Activated CD4-positive, alpha-beta T cell treated with anti-CD3 and anti-CD28 coated beads, Interleukin-10, Interleukin-2, amounts not matched to agents 100 ng/mL and 50 ng/mL, durations not matched to agents 16 hours and 8 hours (primary cell): ENCODE measurements around the gene CNIH3.

ENCODE experiments used
- DNase-seq: peaks from one replicate; pipeline ENCODE4 v3.0.0-alpha.2; 2020

CNIH3 gene

DNA sequence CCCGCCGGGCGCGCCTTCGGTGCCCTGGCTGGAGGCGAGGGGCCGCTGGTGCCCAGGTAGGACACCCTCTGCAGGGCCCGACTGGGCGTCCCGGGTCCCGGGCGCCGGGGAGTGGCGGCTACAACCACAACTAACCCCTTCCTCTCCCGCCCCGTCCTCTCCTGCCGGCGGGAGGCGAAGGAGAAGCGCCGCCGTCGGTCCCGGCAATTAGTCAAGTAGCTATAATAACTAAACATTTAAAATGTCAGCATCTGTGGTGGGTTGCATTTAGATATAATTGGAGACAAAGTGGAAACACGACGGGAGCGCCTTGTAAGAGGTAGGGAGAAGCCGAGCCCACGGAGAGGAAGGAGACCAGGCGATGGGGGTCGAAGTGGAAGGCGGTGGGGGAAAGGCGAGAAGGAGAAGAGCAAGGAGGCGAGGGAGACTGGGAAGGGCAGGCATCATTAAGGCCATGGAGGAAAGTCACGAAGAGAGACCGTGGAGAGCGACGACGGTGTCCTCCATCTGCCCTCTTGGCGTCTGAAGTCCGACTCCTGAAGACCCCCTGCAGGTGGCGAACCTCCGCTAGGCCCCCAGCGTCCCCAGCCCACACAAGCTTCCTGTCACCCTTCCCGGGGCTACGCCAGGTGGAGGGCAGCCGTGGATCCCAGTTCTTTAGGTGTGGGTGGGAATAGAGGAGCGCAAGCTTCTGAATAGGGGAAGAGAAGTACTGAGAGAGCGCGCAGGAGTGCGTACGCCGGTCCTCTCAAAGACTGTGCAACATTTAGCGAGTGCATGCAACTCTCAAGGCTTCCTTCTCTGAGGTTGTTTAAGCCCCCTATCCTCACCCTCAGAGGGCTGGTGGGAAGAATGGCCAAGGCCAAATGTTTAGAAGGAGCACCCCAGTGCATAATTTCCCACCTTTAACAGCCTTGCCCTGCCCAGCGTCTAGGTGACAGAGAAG is 1.6 kb downstream of the CNIH3 start:
- no peak for DNase-seq

DNA sequence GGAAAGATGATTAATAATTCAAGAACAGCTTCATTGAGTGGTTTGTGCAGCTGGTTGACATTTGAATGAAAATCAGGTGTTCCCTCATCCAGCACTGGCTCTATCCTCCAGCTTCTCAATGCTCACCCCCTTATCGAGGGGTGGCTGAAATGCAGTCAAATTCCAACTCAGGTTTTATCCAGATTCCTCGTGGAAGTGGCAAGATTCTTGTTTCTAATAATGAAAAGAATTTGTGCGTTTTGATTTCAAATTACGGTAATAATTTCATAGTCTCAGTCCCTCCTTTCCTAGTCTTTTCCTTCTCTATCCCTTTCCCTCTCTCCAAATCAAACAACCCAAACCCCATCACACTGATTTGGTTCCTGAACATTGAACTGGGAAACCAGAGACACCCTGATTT is 3.1 kb downstream of the CNIH3 start:
- no peak for DNase-seq

DNA sequence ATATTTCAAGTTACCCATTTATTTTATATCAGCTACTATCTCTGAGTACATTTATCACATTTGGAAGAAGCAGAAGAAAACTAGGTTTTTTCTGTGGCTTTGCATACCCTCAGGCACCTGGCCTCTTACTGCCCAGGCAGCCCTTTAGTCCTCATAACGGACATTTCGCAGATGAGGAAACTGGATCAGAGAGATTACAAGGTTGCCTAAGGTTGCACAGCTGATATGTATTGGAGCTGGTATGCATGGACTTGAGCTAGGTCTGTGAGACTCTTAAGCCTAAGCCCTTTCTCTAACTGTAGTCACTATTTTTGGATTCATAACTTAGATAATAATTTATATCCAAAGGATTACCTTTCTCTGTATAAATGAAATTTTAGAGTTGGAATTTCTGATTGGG is 4.0 kb downstream of the CNIH3 start:
- no peak for DNase-seq

DNA sequence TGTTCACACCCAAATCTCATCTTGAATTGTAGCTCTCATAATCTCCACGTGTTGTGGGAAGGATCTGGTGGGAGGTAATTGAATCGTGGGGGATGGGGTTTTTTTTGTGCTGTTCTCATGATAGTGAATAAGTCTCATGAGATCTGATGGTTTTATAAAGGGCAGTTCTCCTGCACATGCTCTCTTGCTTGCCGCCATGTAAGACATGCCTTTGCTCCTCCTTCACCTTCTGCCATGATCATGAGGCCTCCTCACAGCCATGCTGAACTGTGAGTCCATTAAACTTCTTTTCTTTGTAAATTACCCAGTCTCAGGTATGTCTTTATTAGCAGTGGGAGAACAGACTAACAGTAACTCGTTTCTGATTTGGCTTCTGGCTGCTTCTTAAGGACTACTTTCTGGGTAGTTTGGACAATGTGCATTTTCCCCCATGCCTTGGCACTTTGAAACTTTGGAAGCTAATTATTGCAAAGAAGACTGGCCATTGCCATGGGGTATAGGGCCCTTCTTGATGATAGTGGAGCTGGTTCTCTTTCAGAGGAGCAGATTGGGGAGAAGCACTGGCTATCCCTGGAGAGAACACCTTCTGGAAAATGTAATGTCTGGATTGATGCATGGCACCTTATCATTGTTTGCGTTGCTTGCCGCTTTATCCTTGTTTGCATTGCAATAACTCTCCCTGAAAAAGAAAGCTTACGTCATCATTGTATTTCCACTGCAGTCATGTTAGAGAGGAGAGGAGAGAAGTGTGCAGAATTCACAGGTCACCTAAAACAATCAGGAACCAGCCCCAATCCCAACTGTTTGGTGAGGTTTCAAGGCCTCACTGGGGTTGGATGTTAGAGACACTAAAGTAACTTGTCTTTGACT is 5.9 kb downstream of the CNIH3 start:
- DNase-seq, result no peak

DNA sequence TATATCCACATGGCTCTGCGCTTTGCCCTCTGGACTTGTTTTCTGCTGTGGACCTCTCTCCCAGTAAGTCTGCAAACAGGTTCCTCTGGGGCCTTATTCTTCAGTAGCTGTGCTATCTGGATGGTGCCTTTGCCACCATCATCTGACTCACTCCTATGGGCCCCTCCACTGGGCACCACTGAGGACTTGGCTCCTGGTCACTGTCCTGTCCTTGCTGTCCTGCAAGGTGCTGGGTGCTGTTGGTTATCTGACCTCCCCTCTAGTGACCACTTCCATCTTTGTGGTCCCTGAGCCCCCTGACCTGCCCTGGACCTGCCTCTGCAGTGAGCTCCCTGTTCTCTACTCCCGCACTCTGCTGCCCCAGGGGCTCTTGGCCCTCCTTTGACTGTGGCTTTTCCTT is 6.7 kb downstream of the CNIH3 start:
- no peak for DNase-seq

DNA sequence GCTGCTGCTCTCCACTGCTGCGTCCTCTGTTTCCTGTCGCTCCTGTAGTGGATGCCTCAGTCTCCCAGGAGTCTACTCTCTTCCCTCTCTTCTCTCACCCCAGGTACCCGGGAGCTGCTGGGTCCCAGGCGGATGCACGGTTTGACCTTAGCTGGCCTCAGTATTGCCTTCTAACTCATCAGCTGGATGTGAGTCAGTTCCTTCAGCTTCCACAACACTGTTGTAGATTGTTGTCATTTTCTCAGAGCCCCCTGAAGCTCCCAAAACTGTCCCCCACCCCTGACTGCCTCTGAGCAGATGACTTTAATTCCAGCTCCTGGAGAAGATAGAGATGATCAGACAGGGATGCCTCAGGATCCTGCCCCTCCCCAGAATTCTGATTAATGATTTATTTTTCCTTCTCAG is 7.2 kb downstream of the CNIH3 start:
- peak; percentile 57 for DNase-seq

DNA sequence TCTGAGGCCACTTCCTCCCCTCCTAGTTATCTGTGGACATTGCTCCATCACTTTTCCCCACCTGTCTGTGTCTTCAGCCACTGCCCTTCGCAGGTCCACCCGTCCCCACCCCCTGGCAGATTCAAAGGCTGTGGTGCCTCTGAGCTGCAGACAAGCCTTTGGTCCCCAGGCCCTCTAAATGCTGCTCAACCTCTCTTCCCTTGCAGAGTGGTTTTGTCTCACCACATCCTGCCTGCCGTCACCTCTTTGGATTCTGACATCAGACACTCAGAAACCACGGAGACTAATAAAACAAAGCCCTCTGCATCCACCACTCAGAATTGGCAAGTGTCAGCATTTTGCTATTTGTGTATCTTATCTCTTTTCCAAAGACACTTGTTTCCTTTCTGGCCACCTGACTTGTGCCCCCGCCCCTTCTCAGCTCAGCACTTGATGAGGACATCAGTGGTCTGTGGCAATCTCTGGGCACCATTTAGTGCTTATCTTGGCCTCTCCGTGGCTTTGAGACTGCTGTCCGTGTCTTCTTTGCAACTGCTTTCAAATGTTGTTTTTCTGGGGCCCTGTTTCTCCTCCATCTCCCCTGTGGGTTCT is 7.7 kb downstream of the CNIH3 start:
- peak; percentile 91 for DNase-seq

DNA sequence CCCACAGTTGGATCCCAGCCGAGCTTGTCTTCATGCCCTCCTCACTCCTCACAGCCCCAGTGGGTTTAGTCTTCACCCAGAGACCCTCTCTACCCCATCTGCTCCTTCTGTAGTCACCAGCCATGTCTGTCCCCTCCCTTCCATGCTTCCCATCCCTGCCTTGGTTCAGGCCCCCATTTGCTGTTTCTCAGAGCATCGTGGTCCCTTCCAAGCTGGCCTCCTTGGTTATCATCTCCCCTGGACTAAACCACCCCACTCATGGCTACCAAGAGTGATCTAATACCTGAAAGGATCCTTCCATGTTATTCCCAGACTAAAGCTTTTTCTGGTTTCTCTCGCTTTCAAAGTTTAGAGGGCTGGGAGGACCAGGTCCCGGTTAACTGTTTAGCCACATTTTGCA is 8.3 kb downstream of the CNIH3 start:
- no peak for DNase-seq

DNA sequence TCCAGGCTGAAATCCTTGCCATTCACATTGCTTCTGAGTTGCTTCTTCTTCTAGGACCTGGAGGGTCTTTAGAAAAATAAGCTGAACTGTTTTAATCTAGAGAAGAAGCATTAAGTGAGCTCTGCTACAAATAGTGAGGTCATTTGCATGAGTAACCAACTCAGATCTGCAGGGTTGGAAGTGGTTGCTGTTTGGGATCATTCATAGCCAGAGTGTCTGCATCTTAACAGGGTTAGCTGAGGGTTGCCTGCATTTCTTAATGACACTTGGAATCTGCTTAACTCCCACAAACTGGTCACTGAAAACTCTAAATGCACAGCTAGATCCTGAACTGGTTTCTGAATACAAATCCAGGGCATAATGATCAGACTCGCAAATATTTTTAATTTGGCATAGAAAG is 9.9 kb downstream of the CNIH3 start:
- DNase-seq, result no peak

DNA sequence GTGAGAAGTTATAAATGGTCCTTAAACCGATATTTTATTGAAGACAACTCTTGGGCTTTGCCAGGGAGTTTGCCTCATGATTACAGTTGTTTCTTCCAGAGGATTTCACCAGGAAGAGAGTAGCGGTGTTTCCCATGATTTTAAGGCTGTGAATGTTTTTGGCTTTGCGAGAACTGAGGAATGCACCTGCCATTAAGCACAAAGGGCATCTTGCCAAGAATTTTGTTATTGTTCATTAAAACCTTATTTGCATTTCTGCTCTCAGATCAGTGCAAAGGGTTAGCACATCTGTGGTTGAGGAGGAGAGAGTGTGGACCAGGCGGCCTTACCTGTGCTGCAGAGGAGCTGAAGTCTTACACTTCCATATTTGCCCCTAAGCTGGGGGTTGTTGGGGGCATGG is 13.8 kb downstream of the CNIH3 start:
- DNase-seq, result no peak

DNA sequence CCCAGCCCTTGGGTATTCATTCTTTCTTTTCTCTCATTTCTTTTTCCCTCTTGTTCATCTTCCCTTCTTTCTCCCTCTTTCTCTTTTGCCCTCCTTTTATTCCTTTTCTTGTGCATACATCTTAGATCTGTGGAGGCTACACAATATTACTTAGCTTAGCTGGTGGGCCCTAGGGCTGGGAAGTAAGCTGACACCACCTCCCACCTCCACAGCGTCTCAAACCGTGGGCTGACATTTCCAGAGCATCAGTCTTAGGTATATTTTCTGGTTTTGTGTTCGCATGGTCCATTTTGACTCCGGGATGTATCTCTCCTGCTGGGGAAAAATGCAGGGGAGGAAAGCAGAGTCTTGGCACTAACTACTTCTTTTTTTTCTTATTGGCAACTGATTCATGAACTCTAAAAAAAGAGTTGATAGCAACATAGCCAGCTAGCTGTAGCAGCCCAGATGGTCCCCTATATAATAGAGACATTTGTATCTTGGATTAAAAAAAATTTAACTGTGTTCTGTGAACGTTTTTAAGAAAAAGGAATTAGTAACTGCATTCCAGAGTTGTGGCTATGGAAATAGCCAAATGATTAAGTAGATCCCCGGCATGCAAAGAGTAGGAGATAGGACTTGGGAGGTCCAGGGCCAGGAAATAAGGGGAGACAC is 15.5 kb downstream of the CNIH3 start:
- no peak for DNase-seq

DNA sequence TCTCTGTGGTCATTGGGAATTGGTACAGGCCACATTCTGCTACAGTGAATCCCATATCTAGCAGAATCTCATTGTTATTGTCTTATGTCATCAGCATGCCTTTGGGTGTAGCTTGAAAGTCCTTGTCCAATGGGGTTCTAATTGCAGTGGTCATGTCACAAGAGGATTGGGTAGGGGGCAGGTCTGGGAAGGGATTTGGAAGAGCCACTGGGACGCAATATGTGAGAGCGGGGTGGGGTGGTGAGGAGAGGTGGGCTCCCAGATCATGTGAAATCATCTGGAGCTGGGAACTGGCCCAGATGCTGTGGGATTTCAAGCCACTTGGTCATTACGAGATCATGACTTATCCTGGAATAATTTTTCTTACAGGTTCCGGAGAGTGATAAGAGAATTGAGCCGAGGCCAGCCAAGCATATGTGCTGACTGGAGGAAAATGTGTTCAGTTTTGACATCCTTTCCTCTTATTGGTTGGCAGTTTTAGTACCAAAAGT is 16.3 kb downstream of the CNIH3 start:
- no peak for DNase-seq

DNA sequence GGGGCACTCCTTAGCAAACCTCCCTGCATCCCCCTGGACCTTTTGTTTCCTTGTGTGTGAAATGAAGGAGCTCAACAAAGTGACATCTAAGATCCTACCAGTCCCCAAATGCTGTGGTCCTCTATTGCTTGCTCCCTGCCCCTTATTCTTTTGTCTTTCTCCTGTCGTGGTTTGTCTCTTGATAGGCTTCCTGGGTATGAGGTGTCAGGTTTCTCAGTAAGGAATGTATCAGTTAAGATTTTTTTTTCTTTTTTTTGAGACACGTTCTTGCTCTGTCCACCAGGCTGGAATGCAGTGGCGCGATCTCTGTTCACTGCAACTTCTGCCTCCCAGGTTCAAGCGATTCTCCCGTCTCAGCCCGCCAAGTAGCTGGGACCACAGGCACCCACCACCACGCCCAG is 16.8 kb downstream of the CNIH3 start:
- DNase-seq, result no peak

DNA sequence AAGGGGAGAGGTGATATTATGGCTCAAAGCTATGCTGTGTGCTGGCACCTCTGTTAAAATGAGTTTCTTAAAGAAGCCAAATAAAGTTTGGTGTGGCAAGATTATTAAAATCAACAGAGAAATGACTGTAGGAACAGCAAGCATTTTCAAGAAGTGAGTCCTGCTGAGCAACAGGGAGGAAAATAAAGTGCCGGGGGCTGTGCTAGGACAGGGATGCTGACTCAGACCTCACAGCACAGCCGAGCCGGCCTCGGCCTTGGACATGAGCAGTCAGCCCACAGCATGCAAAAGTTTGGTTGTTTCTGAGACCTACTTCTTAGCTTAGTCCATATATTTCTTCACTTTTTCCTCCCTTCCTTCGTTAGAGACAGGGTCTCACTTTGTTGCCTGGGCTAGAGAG is 19.2 kb downstream of the CNIH3 start:
- DNase-seq, result no peak

DNA sequence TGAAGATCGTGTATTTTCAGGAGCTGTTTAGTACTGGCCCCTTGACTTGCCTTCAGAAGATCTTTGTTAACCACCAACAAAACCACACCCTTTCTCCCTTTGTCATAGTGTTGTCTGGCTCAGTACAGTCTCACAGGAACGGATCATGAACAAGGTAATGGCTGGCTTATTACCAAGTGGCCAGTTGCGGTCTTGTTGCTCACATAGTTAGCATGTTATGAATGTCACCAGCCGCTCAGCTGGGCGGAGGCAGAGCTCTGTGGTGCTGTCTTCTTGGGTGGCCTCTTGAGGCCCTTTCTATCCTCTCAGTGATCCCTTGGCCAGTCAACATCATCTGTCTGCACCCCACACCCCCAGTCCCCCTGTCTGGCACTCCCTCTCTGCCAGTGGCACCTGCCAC is 21.4 kb downstream of the CNIH3 start:
- no peak for DNase-seq

DNA sequence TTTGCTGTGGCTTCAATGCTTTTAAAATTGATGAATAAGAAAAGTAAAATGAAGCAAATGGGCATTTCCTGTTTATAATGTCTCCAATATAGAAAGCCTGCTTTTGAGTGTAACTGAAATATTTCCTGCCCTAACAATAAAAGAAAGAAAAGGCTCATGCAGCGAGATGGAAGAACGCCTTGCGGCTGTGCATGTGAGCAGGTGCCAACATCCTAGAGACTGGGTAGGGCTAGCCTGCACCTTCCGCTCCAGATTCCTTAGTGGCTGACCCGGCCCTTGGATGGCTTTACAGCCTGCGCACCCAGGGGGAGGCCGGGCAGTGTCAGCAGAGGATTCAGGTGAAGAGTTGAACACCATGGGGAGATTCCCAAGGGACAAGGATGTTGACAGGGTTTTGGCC is 21.8 kb downstream of the CNIH3 start:
- no peak for DNase-seq

DNA sequence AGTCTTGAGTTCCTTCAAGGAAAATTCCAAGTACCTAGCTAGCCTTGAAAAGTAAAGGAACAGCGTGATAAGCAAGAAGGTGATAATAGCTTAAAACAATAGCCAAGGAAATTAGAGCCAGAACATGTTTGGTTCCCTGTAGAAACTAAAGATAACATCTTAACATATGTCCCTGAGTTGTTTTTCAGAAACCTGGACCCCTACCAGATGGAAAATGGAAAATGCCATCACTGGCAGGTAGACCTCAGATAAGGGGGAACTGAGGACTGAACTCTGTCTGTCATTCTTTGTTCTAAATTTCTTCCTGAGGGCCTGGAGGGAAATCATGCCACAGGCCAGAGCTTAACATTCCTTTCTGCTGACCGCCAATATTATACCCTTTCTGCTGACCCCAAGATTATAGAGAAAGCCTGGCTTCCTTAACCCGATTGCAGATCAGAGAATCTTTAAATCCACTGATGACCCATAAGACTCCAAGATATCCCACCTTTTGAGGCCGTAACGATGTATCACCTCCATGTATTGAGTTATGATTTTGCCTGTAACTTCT is 23.4 kb downstream of the CNIH3 start:
- no peak for DNase-seq

DNA sequence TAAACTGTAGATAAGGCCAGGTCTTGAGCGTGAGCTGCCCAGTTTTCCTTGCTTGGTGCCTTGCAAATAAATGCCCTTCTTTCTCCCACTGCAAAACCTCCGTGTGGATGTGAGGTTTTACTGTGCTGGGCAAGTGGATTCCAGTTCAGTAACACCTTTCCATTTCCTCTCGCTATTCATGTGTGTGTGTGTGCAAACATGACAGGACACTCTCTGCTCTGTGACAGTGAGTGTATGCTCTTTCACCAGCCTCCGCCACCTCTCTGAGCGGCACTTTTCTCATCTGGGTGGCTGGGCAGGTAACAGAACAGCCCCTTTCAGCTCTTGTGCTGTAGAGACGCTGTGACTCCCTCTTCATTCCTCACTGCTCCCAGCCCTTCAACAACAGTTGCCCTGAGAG is 23.9 kb downstream of the CNIH3 start:
- DNase-seq, result no peak

DNA sequence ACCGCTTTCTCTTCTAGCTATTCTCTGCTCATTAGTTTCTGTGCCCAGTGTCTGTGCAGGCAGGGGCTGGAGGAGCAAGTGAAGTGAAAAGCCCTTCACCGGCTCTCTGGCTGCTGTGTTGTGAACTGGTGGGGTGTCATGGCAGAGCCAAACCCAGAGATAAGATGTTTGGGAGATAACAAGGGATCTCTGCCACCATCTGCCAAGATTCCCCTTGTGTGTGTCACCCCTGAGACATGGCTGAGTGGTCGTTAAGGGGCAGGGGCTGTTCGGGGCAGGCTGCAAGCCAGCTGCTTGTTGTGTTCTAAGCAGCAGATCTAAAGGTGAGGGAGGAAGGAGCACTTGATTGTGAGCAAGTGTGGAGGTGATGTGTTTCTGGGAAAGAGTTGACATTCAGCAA is 24.5 kb downstream of the CNIH3 start:
- no peak for DNase-seq

DNA sequence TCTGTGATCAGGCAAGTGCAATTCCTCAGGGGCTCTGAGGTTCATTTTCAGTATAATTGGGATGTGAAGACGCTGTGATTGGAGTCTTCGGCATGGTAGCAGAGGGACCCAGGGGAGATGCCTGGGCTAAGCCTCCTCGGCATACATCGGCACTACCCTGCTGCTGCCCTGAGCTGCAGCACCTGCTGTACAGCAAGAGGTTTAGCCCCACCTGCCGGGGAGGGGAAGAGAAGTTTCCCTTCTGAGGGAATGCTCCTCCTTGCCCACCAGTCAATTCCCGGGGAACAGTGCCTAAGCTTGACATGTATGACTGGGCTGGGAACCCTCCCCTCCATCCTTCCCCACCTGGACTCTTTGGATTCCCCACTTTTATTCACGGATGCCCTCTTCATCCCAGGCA is 24.9 kb downstream of the CNIH3 start:
- no peak for DNase-seq

DNA sequence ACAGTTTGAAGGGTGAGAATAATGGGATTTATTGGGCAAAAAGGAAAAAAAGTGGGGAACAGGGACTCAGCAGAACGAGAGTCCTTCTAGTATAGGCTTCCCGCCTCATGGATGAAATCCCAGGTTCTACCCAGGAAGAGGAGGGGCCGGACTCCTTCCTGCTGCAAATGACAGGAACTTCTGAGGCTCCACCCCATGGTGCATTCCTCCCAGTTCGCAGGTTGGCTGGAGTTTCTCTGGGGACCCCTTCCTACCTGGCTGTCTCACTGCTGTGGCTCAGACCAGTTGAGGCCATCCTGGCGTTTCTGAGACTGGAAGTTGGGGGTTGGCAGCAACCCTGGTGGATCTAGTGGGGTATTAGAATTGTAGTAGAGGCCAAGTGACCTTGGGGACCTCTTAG is 27.5 kb downstream of the CNIH3 start:
- DNase-seq, result no peak

DNA sequence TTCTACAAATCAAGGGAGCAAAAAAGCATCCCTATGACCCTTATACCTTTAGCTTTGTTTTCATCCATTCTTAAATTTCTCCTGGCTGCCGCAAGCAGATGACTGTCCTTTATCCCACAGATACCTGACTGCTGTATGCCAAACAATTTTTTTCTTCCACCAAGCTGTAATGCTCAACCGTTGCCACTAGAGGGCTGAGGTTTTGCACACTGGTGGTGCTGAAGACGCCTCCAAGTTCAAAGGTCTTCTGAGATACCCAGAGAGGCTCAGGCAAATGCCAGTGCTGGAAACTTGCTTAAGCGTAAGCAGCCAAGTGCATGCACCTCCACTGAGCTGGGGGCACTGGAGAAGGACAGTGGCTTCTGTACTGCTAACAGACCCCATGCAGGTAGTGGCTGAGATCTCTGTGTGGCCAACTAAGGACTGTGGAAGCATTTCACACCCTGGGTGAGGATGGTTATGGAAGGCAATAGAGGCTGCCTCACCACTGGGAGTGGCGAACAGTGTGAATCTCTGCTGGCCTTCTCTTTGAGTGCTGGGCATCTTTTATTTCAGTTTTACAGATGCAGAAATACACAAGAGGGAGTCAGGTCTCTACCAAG is 28.5 kb downstream of the CNIH3 start:
- DNase-seq, result peak; percentile 71
